Nephron progenitor cell (in vitro differentiated cells): ENCODE data around the gene MAPK9.
A peak's percentile ranks its signal among the peaks of the same experiment; 100 is the strongest.

Experiments
- DNase-seq: peaks from one replicate; pipeline ENCODE4 v3.0.0; 2021
- H3K27ac Mint-ChIP-seq: 2 replicates; pipeline ENCODE4 v1.8.0; 2021; ENCODE audit warnings: mild to moderate bottlenecking, moderate library complexity, mixed read lengths
- H3K27me3 Mint-ChIP-seq: 2 replicates; pipeline ENCODE4 v1.8.0; 2021; ENCODE audit warnings: mild to moderate bottlenecking, low read depth, mixed read lengths; ENCODE audit not compliant: poor library complexity
- H3K36me3 Mint-ChIP-seq: 2 replicates; pipeline ENCODE4 v1.8.0; 2021; ENCODE audit warnings: low read depth, mixed read lengths
- H3K4me1 Mint-ChIP-seq: 2 replicates; pipeline ENCODE4 v1.8.0; 2021; ENCODE audit warnings: mixed read lengths
- H3K4me3 Mint-ChIP-seq: 2 replicates; pipeline ENCODE4 v1.8.0; 2021; ENCODE audit warnings: mild to moderate bottlenecking, moderate library complexity, mixed read lengths
- H3K9me3 Mint-ChIP-seq: 2 replicates; pipeline ENCODE4 v1.8.0; 2021; ENCODE audit warnings: mild to moderate bottlenecking, moderate library complexity, mixed read lengths
- TF ChIP-seq, protein P1 (sequence below): fragments of 200-600 bp; sonication (generic); IDR thresholded peaks from 2 replicates; pipeline ENCODE4 v1.5.0; 2021; ENCODE audit warnings: antibody characterized with exemption

Gene MAPK9

DNA sequence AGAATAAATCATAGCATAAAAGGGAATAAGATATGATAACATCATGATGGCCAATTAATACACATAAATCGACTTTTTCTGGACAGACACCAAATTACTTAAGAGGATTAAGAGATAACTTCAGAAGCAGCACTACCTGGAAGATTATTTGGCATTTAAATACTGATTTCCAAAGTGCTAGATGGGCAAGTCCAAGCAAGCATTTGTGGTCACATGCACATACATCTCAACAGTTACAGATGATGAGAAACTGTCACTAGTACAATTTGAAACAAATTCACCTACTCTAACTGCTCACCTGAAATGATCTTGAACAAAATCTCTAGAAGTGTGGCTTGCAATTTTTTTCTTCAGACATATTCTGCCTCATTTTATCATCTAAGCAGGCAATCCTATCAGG, 56.0 kb downstream of the MAPK9 start:
- H3K4me1 Mint-ChIP-seq = no peaks in the 10 kb centered on the region
- H3K27ac Mint-ChIP-seq = no peak overlapping the region
- H3K27me3 Mint-ChIP-seq = no peaks in the 10 kb centered on the region
- TF ChIP-seq, protein P1, sequence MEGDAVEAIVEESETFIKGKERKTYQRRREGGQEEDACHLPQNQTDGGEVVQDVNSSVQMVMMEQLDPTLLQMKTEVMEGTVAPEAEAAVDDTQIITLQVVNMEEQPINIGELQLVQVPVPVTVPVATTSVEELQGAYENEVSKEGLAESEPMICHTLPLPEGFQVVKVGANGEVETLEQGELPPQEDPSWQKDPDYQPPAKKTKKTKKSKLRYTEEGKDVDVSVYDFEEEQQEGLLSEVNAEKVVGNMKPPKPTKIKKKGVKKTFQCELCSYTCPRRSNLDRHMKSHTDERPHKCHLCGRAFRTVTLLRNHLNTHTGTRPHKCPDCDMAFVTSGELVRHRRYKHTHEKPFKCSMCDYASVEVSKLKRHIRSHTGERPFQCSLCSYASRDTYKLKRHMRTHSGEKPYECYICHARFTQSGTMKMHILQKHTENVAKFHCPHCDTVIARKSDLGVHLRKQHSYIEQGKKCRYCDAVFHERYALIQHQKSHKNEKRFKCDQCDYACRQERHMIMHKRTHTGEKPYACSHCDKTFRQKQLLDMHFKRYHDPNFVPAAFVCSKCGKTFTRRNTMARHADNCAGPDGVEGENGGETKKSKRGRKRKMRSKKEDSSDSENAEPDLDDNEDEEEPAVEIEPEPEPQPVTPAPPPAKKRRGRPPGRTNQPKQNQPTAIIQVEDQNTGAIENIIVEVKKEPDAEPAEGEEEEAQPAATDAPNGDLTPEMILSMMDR = no peak
- H3K4me3 Mint-ChIP-seq = no peak overlapping the region
- H3K36me3 Mint-ChIP-seq = peaks cover 95% of the 10 kb centered on the region
- no peaks in the 10 kb centered on the region for H3K9me3 Mint-ChIP-seq
- no peak for DNase-seq

DNA sequence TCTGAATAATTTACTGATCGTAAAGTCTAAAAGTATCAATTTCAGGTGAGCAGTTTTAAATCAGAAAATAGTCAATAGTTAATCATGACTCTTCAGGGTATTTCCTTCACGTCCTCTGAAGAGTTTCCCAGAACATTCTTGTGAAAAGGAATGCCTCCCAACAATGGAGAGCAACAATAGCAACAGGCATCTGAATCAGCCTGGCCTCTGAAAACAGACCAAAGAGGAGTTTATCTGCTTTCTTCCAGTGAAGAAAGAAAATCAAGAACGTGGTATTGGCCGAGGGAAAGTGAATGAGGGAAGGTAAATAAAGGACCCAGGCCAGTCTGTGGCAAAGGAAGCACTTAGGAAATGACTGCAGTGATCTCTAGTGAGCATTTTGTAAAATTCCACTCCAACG, 56.8 kb downstream of the MAPK9 start:
- Mint-ChIP-seq H3K27ac (no peak overlapping the region), H3K4me1 (no peaks in the 10 kb centered on the region), H3K9me3 (no peaks in the 10 kb centered on the region), H3K27me3 (no peaks in the 10 kb centered on the region), H3K36me3 (peaks cover 95% of the 10 kb centered on the region), H3K4me3 (no peak overlapping the region)
- DNase-seq = no peak
- TF ChIP-seq, protein P1 = no peak

DNA sequence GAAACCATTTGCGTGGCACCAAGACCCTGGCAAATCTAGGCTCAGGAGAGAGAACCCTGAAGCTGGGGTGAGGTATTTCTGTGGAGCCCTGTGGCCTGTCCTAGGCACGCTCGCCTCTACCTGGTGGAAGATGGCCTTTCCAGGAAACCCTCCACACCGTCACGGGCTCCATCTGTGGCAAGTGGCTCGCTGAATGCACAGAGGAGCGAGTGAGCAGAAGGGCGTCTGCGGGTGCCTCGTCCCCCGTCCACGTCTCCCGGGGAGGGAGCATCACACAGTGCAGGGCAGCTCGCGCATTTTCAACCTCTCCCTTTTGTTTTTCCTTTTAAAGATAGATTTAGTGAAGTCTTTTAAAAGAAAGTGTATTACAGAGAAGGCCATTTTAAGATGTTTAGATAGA, 57.6 kb downstream of the MAPK9 start:
- Mint-ChIP-seq H3K9me3 (no peaks in the 10 kb centered on the region), H3K27me3 (no peaks in the 10 kb centered on the region), H3K4me1 (no peaks in the 10 kb centered on the region), H3K27ac (no peak overlapping the region), H3K36me3 (peaks cover 90% of the 10 kb centered on the region), H3K4me3 (no peak overlapping the region)
- DNase-seq = no peak
- TF ChIP-seq, protein P1 = no peak

DNA sequence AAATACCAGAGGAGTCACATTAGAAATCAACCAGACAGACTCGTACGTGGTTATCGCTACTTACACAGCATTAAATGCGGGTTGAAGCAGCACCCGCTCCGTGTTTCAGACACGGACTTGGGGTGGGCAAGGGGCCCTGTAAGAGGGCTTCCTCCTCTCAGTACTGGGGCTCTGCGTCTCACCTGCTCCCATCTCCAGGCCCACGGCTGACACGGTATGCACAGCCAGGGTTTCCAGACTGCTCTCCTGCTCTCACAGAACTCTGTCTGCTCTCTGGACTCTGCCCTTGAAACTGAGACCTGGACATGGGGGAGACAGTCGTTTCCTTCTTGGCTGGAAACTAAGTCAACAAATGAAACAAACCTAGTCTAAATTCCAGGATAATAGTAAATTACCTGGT, 58.2 kb downstream of the MAPK9 start:
- no peaks in the 10 kb centered on the region for H3K9me3 Mint-ChIP-seq
- no peak for DNase-seq
- TF ChIP-seq, protein P1 = no peak
- no peak overlapping the region for H3K27ac Mint-ChIP-seq
- no peak overlapping the region for H3K4me3 Mint-ChIP-seq
- no peaks in the 10 kb centered on the region for H3K27me3 Mint-ChIP-seq
- peaks cover 87% of the 10 kb centered on the region for H3K36me3 Mint-ChIP-seq
- H3K4me1 Mint-ChIP-seq = no peaks in the 10 kb centered on the region

DNA sequence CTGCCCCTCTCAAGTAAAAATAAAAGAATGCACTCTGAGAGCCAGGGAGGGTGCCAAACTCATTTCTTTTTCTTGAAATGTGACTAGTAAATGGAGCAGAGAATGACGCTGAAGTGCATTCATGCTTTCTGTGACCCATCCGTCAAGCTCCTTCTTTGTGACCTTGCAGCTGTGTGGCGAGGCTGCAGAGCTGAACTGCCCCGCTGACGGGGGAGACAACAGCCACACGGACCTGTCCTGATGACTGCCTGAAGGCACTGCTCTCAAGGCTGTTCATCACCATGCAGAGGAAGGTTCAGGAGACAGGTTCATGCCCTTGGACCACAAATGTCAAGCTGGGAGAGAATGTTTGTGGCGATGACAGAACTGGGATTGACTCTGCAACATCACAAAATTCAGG, 61.9 kb downstream of the MAPK9 start:
- DNase-seq = no peak

DNA sequence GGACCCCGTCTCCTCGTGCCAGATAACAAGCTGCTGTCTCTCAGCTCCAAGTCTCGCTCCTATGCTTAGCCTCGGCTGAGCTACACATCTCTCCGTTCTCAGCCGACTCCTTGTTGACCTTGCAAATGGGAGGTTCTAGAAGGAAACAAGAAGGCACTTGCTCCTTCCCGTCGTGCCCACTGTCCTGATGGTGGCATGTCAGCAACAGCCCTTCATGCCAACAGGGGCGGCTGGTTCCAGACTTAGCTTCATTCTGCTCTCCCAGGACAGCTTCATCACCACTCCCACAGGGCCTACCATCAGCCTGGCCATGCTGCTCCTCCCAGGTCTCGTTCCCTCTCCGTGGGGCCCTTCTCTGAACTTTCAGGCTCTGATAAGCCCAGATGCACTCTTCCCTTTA, 69.8 kb downstream of the MAPK9 start:
- TF ChIP-seq, protein P1 = no peak
- no peak overlapping the region for H3K4me3 Mint-ChIP-seq
- DNase-seq = no peak
- H3K27me3 Mint-ChIP-seq = peaks cover 8% of the 10 kb centered on the region
- peaks cover 86% of the 10 kb centered on the region for H3K9me3 Mint-ChIP-seq
- no peaks in the 10 kb centered on the region for H3K4me1 Mint-ChIP-seq
- no peak overlapping the region for H3K27ac Mint-ChIP-seq
- peaks cover 44% of the 10 kb centered on the region for H3K36me3 Mint-ChIP-seq

More for the DNA sequence above, 61.9 kb downstream of the MAPK9 start:
- TF ChIP-seq, protein P1 = no peak
- no peaks in the 10 kb centered on the region for H3K4me1 Mint-ChIP-seq
- peak overlapping the region; percentile 68 for H3K27ac Mint-ChIP-seq
- no peaks in the 10 kb centered on the region for H3K27me3 Mint-ChIP-seq
- peaks cover 33% of the 10 kb centered on the region for H3K9me3 Mint-ChIP-seq
- H3K36me3 Mint-ChIP-seq = peaks cover 89% of the 10 kb centered on the region
- H3K4me3 Mint-ChIP-seq = no peak overlapping the region
